Osteocyte (in vitro differentiated cells): Measurements from ENCODE around the gene PDE11A. TPM values are rescaled to one million over a fixed set of nuclear protein-coding genes. Genes with fewer than 3 reads are reported as not detected.

Experiments
- DNase-seq: peaks from one replicate; pipeline ENCODE4 v3.0.0; 2021; ENCODE audit warnings: mixed read lengths; ENCODE audit not compliant: unreplicated experiment; ENCODE audit errors: extremely low spot score
- H3K27ac Mint-ChIP-seq: one replicate; pipeline ENCODE4 v1.8.0; 2021; ENCODE audit warnings: mild to moderate bottlenecking, mixed read lengths; ENCODE audit not compliant: unreplicated experiment
- H3K27me3 Mint-ChIP-seq: one replicate; pipeline ENCODE4 v1.8.0; 2021; ENCODE audit warnings: mixed read lengths; ENCODE audit not compliant: unreplicated experiment
- H3K36me3 Mint-ChIP-seq: one replicate; pipeline ENCODE4 v1.8.0; 2021; ENCODE audit warnings: mixed read lengths; ENCODE audit not compliant: unreplicated experiment
- H3K4me1 Mint-ChIP-seq: one replicate; pipeline ENCODE4 v1.8.0; 2021; ENCODE audit warnings: mixed read lengths; ENCODE audit not compliant: unreplicated experiment
- H3K4me3 Mint-ChIP-seq: one replicate; pipeline ENCODE4 v1.8.0; 2021; ENCODE audit warnings: mild to moderate bottlenecking, moderate library complexity, mixed read lengths; ENCODE audit not compliant: unreplicated experiment
- H3K9me3 Mint-ChIP-seq: one replicate; pipeline ENCODE4 v1.8.0; 2021; ENCODE audit warnings: mixed read lengths; ENCODE audit not compliant: unreplicated experiment
- CTCF ChIP-seq: fragments of 200-600 bp; sonication (generic); IDR thresholded peaks from 2 replicates; pipeline ENCODE4 v1.5.0; 2021; ENCODE audit warnings: antibody characterized with exemption, mild to moderate bottlenecking, moderate library complexity
- total RNA-seq: library from RNA; stranded (reverse); gene quantifications from 2 replicates; pipeline ENCODE4 v1.2.1, GENCODE V29; 2021

PDE11A gene
- total RNA-seq, 1 donor from 2014 or later: 0.05 TPM

GRCh38 chr2:177767768-177768167 is 304.8 kb downstream of the PDE11A start:
- H3K36me3 Mint-ChIP-seq: no peaks in the 10 kb centered on the region
- DNase-seq: no peak
- peaks cover 4% of the 10 kb centered on the region for H3K4me1 Mint-ChIP-seq
- no peaks in the 10 kb centered on the region for H3K9me3 Mint-ChIP-seq
- H3K4me3 Mint-ChIP-seq: no peak overlapping the region
- H3K27ac Mint-ChIP-seq: no peak overlapping the region
- no peak for TF ChIP-seq CTCF
- peaks cover 5% of the 10 kb centered on the region for H3K27me3 Mint-ChIP-seq

GRCh38 chr2:177765698-177766097 is 306.9 kb downstream of the PDE11A start:
- DNase-seq: no peak
- Mint-ChIP-seq H3K4me3 (no peak overlapping the region), H3K36me3 (no peaks in the 10 kb centered on the region), H3K27me3 (peaks cover 24% of the 10 kb centered on the region), H3K4me1 (peaks cover 4% of the 10 kb centered on the region), H3K27ac (no peak overlapping the region), H3K9me3 (no peaks in the 10 kb centered on the region)
- TF ChIP-seq CTCF: no peak

GRCh38 chr2:177763531-177764265 is 308.9 kb downstream of the PDE11A start:
- no peak overlapping the region for H3K27ac Mint-ChIP-seq
- H3K4me1 Mint-ChIP-seq: peaks cover 7% of the 10 kb centered on the region
- H3K9me3 Mint-ChIP-seq: no peaks in the 10 kb centered on the region
- peaks cover 29% of the 10 kb centered on the region for H3K27me3 Mint-ChIP-seq
- no peak overlapping the region for H3K4me3 Mint-ChIP-seq
- no peaks in the 10 kb centered on the region for H3K36me3 Mint-ChIP-seq
- peak; percentile 75 for TF ChIP-seq CTCF
- peak; percentile 87 for DNase-seq

GRCh38 chr2:177759443-177759842 is 313.1 kb downstream of the PDE11A start:
- Mint-ChIP-seq H3K27ac (no peak overlapping the region), H3K9me3 (no peaks in the 10 kb centered on the region), H3K4me1 (peaks cover 15% of the 10 kb centered on the region), H3K27me3 (peaks cover 39% of the 10 kb centered on the region), H3K36me3 (no peaks in the 10 kb centered on the region), H3K4me3 (no peak overlapping the region)
- TF ChIP-seq CTCF: no peak
- no peak for DNase-seq

GRCh38 chr2:177758591-177759371 is 313.8 kb downstream of the PDE11A start:
- H3K9me3 Mint-ChIP-seq: no peaks in the 10 kb centered on the region
- peaks cover 39% of the 10 kb centered on the region for H3K27me3 Mint-ChIP-seq
- H3K27ac Mint-ChIP-seq: no peak overlapping the region
- no peak overlapping the region for H3K4me3 Mint-ChIP-seq
- peak; percentile 66 for TF ChIP-seq CTCF
- no peaks in the 10 kb centered on the region for H3K36me3 Mint-ChIP-seq
- peaks cover 21% of the 10 kb centered on the region for H3K4me1 Mint-ChIP-seq
- no peak for DNase-seq
